HepG2 (cell line): ENCODE results near the gene MAPKAPK3. TPM values are rescaled to one million over a fixed set of nuclear protein-coding genes. Genes with fewer than 3 reads are reported as not detected.

Source experiments
- DR1 ChIP-seq: sonication (generic); formaldehyde crosslinking; IDR thresholded peaks from 2 replicates; pipeline ENCODE4 v1.8.0; 2021; ENCODE audit warnings: mild to moderate bottlenecking, missing genetic modification reagents, inconsistent platforms
- FOSL1 ChIP-seq: sonication (generic); formaldehyde crosslinking; IDR thresholded peaks from 2 replicates; pipeline ENCODE4 v1.9.0; 2021; ENCODE audit warnings: missing genetic modification reagents, borderline replicate concordance
- HOMEZ ChIP-seq: IDR thresholded peaks from 2 replicates; pipeline ENCODE4 v1.6.1; 2016; ENCODE audit warnings: low read depth
- HOXA3 ChIP-seq: sonication (generic); formaldehyde crosslinking; IDR thresholded peaks from 2 replicates; pipeline ENCODE4 v1.5.0; 2020; ENCODE audit warnings: missing genetic modification reagents
- MXD4 ChIP-seq: IDR thresholded peaks from 2 replicates; pipeline ENCODE4 v1.6.1; 2016; ENCODE audit warnings: mild to moderate bottlenecking, missing biosample characterization, missing genetic modification reagents
- RFX1 ChIP-seq: fragments of 450-650 bp; IDR thresholded peaks from 2 replicates; pipeline ENCODE4 v1.6.1; 2017
- SALL2 ChIP-seq: sonication (generic); formaldehyde crosslinking; IDR thresholded peaks from 2 replicates; pipeline ENCODE4 v1.8.1; 2023; ENCODE audit warnings: mild to moderate bottlenecking, missing genetic modification reagents, inconsistent platforms
- SIN3A ChIP-seq: IDR thresholded peaks from 2 replicates; pipeline ENCODE4 v1.6.1; 2011; ENCODE audit warnings: low read depth, mild to moderate bottlenecking, control low read depth, low read length, borderline replicate concordance
- SMYD3 ChIP-seq: sonication (generic); formaldehyde crosslinking; IDR thresholded peaks from 2 replicates; pipeline ENCODE4 v1.8.1; 2023; ENCODE audit warnings: mild to moderate bottlenecking, missing genetic modification reagents
- SP5 ChIP-seq: IDR thresholded peaks from 2 replicates; pipeline ENCODE4 v1.6.1; 2016; ENCODE audit warnings: low read depth, borderline replicate concordance
- SRSF1 ChIP-seq: fragments of 200-400 bp; formaldehyde crosslinking; optimal IDR thresholded peaks from 2 replicates; pipeline ENCODE3; 2017; ENCODE audit warnings: mild to moderate bottlenecking, low read depth, low read length, moderate library complexity
- THAP11 ChIP-seq: IDR thresholded peaks from 2 replicates; pipeline ENCODE4 v1.6.1; 2016; ENCODE audit warnings: missing biosample characterization, missing genetic modification reagents
- TOPORS ChIP-seq: sonication (generic); formaldehyde crosslinking; IDR thresholded peaks from 2 replicates; pipeline ENCODE4 v1.8.0; 2023; ENCODE audit warnings: mild to moderate bottlenecking, missing genetic modification reagents
- YEATS4 ChIP-seq: sonication (generic); formaldehyde crosslinking; IDR thresholded peaks from 2 replicates; pipeline ENCODE4 v1.4.0; 2020; ENCODE audit warnings: missing genetic modification reagents, borderline replicate concordance
- ZC3H13 ChIP-seq: sonication (generic); formaldehyde crosslinking; IDR thresholded peaks from 2 replicates; pipeline ENCODE4 v1.8.1; 2023; ENCODE audit warnings: mild to moderate bottlenecking, missing genetic modification reagents, moderate library complexity
- ZNF136 ChIP-seq: sonication (generic); formaldehyde crosslinking; IDR thresholded peaks from 2 replicates; pipeline ENCODE4 v1.8.1; 2022; ENCODE audit warnings: low read depth, mild to moderate bottlenecking, moderate library complexity, missing genetic modification reagents
- ZNF143 ChIP-seq: sonication (generic); formaldehyde crosslinking; IDR thresholded peaks from 2 replicates; pipeline ENCODE4 v1.4.0; 2020; ENCODE audit warnings: missing genetic modification reagents
- ZNF20 ChIP-seq: sonication (generic); formaldehyde crosslinking; IDR thresholded peaks from 2 replicates; pipeline ENCODE4 v1.4.0; 2020; ENCODE audit warnings: mild to moderate bottlenecking, moderate library complexity, missing genetic modification reagents
- ZNF230 ChIP-seq: sonication (generic); formaldehyde crosslinking; IDR thresholded peaks from 2 replicates; pipeline ENCODE4 v1.4.0; 2020; ENCODE audit warnings: mild to moderate bottlenecking, missing genetic modification reagents
- ZNF256 ChIP-seq: sonication (generic); formaldehyde crosslinking; conservative IDR thresholded peaks from 2 replicates; pipeline ENCODE4 v1.4.0; 2020; ENCODE audit warnings: missing genetic modification reagents
- ZNF331 ChIP-seq: sonication (generic); formaldehyde crosslinking; IDR thresholded peaks from 2 replicates; pipeline ENCODE4 v1.4.0; 2020; ENCODE audit warnings: missing genetic modification reagents
- ZNF563 ChIP-seq: sonication (generic); formaldehyde crosslinking; IDR thresholded peaks from 2 replicates; pipeline ENCODE4 v1.8.0; 2022; ENCODE audit warnings: mild to moderate bottlenecking, moderate library complexity, missing genetic modification reagents
- ZNF619 ChIP-seq: sonication (generic); formaldehyde crosslinking; IDR thresholded peaks from 2 replicates; pipeline ENCODE4 v1.4.0; 2020; ENCODE audit warnings: mild to moderate bottlenecking, missing genetic modification reagents
- polyA plus RNA-seq, 8 experiments: library from polyadenylated mRNA; depleted of rRNA in 3 of 8; stranded (reverse) in 7 of 8; unstranded in 1 of 8; fragments of >200 nt; fragmentation: Illumina TruSeq in 4 of 8; extraction: Trizol in 4 of 8; gene quantifications; 2 replicates each; pipeline versions ENCODE4 v1.2.1 to v1.2.3, GENCODE V29; 2011 to 2016; ENCODE audit warnings: low read depth in 4 of 8, missing spikeins in 1 of 8, mixed read lengths in 1 of 8; ENCODE audit not compliant: insufficient read depth in 1 of 8
- total RNA-seq, 5 experiments: library from RNA; depleted of rRNA; stranded (reverse); fragments of >200 nt; fragmentation: Illumina TruSeq; extraction: Trizol; gene quantifications; 2 replicates each; pipeline ENCODE4 v1.2.3, GENCODE V29; 2016; ENCODE audit warnings: low read depth in 1 of 5
- TF ChIP-seq, protein P1 (sequence below): sonication (generic); formaldehyde crosslinking; IDR thresholded peaks from 2 replicates; pipeline ENCODE4 v1.5.0; 2020; ENCODE audit warnings: mild to moderate bottlenecking, missing genetic modification reagents, borderline replicate concordance

The MAPKAPK3 gene
- total and polyA plus RNA-seq, 2 of the 13 experiments (the other 11 are each of a cell fraction or from before 2014, with no cell fraction given): 39.9 to 41.2 TPM

GRCh38 chr3:50617096-50617791 lies at the start of gene MAPKAPK3 (continued):
- TF ChIP-seq ZNF230 (CRISPR knock-in tag): no peak
- TF ChIP-seq SRSF1: peak; percentile 50
- TF ChIP-seq ZNF20: 0 out of 2 replicates have a peak, but pooled peaks have one; percentile 23
- 0 out of 2 replicates have a peak, but pooled peaks have one; percentile 46 for TF ChIP-seq ZNF136 (CRISPR knock-in tag)
- 0 out of 2 replicates have a peak, but pooled peaks have one; percentile 25 for TF ChIP-seq ZNF331 (CRISPR knock-in tag)
- peak; percentile 46; the same call in 1 of the 2 replicates for TF ChIP-seq YEATS4
- TF ChIP-seq, protein P1, sequence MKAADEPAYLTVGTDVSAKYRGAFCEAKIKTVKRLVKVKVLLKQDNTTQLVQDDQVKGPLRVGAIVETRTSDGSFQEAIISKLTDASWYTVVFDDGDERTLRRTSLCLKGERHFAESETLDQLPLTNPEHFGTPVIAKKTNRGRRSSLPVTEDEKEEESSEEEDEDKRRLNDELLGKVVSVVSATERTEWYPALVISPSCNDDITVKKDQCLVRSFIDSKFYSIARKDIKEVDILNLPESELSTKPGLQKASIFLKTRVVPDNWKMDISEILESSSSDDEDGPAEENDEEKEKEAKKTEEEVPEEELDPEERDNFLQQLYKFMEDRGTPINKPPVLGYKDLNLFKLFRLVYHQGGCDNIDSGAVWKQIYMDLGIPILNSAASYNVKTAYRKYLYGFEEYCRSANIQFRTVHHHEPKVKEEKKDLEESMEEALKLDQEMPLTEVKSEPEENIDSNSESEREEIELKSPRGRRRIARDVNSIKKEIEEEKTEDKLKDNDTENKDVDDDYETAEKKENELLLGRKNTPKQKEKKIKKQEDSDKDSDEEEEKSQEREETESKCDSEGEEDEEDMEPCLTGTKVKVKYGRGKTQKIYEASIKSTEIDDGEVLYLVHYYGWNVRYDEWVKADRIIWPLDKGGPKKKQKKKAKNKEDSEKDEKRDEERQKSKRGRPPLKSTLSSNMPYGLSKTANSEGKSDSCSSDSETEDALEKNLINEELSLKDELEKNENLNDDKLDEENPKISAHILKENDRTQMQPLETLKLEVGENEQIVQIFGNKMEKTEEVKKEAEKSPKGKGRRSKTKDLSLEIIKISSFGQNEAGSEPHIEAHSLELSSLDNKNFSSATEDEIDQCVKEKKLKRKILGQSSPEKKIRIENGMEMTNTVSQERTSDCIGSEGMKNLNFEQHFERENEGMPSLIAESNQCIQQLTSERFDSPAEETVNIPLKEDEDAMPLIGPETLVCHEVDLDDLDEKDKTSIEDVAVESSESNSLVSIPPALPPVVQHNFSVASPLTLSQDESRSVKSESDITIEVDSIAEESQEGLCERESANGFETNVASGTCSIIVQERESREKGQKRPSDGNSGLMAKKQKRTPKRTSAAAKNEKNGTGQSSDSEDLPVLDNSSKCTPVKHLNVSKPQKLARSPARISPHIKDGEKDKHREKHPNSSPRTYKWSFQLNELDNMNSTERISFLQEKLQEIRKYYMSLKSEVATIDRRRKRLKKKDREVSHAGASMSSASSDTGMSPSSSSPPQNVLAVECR (CRISPR knock-in tag): peak; percentile 63; the same call in 1 of the 2 replicates
- TF ChIP-seq MXD4 (CRISPR knock-in tag): 0 out of 2 replicates have a peak, but pooled peaks have one; percentile 14
- no peak for TF ChIP-seq SP5 (CRISPR knock-in tag)
- TF ChIP-seq ZC3H13 (CRISPR knock-in tag): 0 out of 2 replicates have a peak, but pooled peaks have one; percentile 45
- TF ChIP-seq ZNF143 (CRISPR knock-in tag): peak; percentile 60; the same call in 1 of the 2 replicates
- TF ChIP-seq FOSL1: no peak
- TF ChIP-seq RFX1: no peak
- no peak for TF ChIP-seq SMYD3
- TF ChIP-seq ZNF256 (CRISPR knock-in tag): no peak
- TF ChIP-seq THAP11 (CRISPR knock-in tag): peak; percentile 18; the same call in 1 of the 2 replicates
- peak; percentile 22; the same call in 1 of the 2 replicates for TF ChIP-seq DR1 (CRISPR knock-in tag)
- TF ChIP-seq SIN3A: peak; percentile 67; the same call in 1 of the 2 replicates
- 0 out of 2 replicates have a peak, but pooled peaks have one; percentile 31 for TF ChIP-seq SALL2 (CRISPR knock-in tag)
- peak; percentile 23; the same call in 1 of the 2 replicates for TF ChIP-seq HOXA3 (CRISPR knock-in tag)
- no peak for TF ChIP-seq TOPORS (CRISPR knock-in tag)
- no peak for TF ChIP-seq HOMEZ (CRISPR knock-in tag)
- TF ChIP-seq ZNF563 (CRISPR knock-in tag): peak; percentile 71; the same call in 1 of the 2 replicates
- TF ChIP-seq ZNF619 (CRISPR knock-in tag): peak; percentile 82; the same call in 1 of the 2 replicates
